DND-41 (cell line): Measurements from ENCODE around the gene FAM237B.

Experiments
- ATAC-seq: fragments of 200-7000 bp; cut with Tn5 transposase; 3 replicates; pipeline ENCODE4 v1.9.1; 2021; ENCODE audit warnings: low read depth; ENCODE audit not compliant: insufficient read depth
- DNase-seq: peaks from one replicate; pipeline ENCODE4 v3.0.0-alpha.2; 2020
- H2AFZ ChIP-seq: 2 replicates; pipeline ENCODE4 v1.6.0; 2012; ENCODE audit warnings: low read depth, low read length
- H3K27ac ChIP-seq: 2 replicates; pipeline ENCODE4 v1.5.1; 2012; ENCODE audit warnings: low read length, inconsistent platforms
- H3K27me3 ChIP-seq: fragments of 200-600 bp; sonication (generic); 2 replicates; pipeline ENCODE4 v1.6.0; 2012; ENCODE audit warnings: low read length, mild to moderate bottlenecking, inconsistent platforms; ENCODE audit not compliant: insufficient read depth, poor library complexity
- H3K36me3 ChIP-seq: 2 replicates; pipeline ENCODE4 v1.5.1; 2012; ENCODE audit warnings: low read length, inconsistent platforms; ENCODE audit not compliant: insufficient read depth
- H3K4me1 ChIP-seq: 2 replicates; pipeline ENCODE4 v1.5.1; 2012; ENCODE audit warnings: mild to moderate bottlenecking, low read length; ENCODE audit not compliant: insufficient read depth
- H3K4me2 ChIP-seq: 2 replicates; pipeline ENCODE4 v1.6.0; 2012; ENCODE audit warnings: mild to moderate bottlenecking, moderate library complexity, low read length, inconsistent platforms; ENCODE audit not compliant: insufficient read depth
- H3K4me3 ChIP-seq, 2 experiments: fragments of 200-600 bp in 1 of 2; shearing (Covaris generic) in 1 of 2; 2 replicates each; pipeline ENCODE4 v1.5.1; 2012 to 2016; ENCODE audit warnings: inconsistent platforms in 2 of 2, low read length in 2 of 2, mild to moderate bottlenecking in 2 of 2, low read depth in 1 of 2, moderate library complexity in 1 of 2
- H3K79me2 ChIP-seq: 2 replicates; pipeline ENCODE4 v1.6.0; 2012; ENCODE audit warnings: low read length, inconsistent platforms; ENCODE audit not compliant: insufficient read depth
- H3K9ac ChIP-seq: 2 replicates; pipeline ENCODE4 v1.6.0; 2012; ENCODE audit warnings: low read depth, mild to moderate bottlenecking, inconsistent platforms, low read length, moderate library complexity
- H3K9me3 ChIP-seq: 2 replicates; pipeline ENCODE4 v1.5.1; 2012; ENCODE audit warnings: low read length, moderate library complexity, mild to moderate bottlenecking, inconsistent platforms; ENCODE audit not compliant: insufficient read depth, severe bottlenecking
- H4K20me1 ChIP-seq: 2 replicates; pipeline ENCODE4 v1.6.0; 2012; ENCODE audit warnings: low read length; ENCODE audit not compliant: insufficient read depth
- CTCF ChIP-seq: IDR thresholded peaks from 2 replicates; pipeline ENCODE4 v1.5.1; 2012; ENCODE audit warnings: borderline replicate concordance, low read length, moderate library complexity, mild to moderate bottlenecking; ENCODE audit not compliant: poor library complexity, severe bottlenecking; ENCODE audit errors: extremely low read depth
- EZH2 ChIP-seq: IDR thresholded peaks from 3 replicates; pipeline ENCODE4 v1.6.1; 2012; ENCODE audit warnings: borderline replicate concordance, low read depth, mild to moderate bottlenecking, moderate library complexity, low read length, inconsistent platforms; ENCODE audit not compliant: severe bottlenecking

Gene FAM237B

GRCh38 chr7:90288154-90288553 lies 33.0 kb downstream of the FAM237B start:
- no peak for TF ChIP-seq EZH2
- TF ChIP-seq CTCF, result no peak

GRCh38 chr7:90276033-90276728 lies 44.9 kb downstream of the FAM237B start:
- Histone ChIP-seq H3K27ac (no peak overlapping the region), H3K9me3 (no peaks in the 10 kb centered on the region), H3K4me2 (no peak overlapping the region), H3K4me1 (no peaks in the 10 kb centered on the region), H3K4me3 (no peak overlapping the region), H3K79me2 (no peaks in the 10 kb centered on the region), H4K20me1 (no peaks in the 10 kb centered on the region), H3K27me3 (no peaks in the 10 kb centered on the region), H2AFZ (no peak overlapping the region), H3K36me3 (no peaks in the 10 kb centered on the region), H3K9ac (no peak overlapping the region)
- TF ChIP-seq CTCF (no peak), EZH2 (no peak)
- no peak for ATAC-seq
- no peak for DNase-seq

More at GRCh38 chr7:90288154-90288553, 33.0 kb downstream of the FAM237B start:
- Histone ChIP-seq H3K79me2 (no peaks in the 10 kb centered on the region), H3K9me3 (peaks cover 6% of the 10 kb centered on the region), H4K20me1 (no peaks in the 10 kb centered on the region), H3K36me3 (no peaks in the 10 kb centered on the region), H3K27me3 (no peaks in the 10 kb centered on the region), H2AFZ (no peak overlapping the region), H3K9ac (no peak overlapping the region), H3K4me3 (no peak overlapping the region), H3K4me2 (no peak overlapping the region), H3K27ac (no peak overlapping the region), H3K4me1 (no peaks in the 10 kb centered on the region)
- ATAC-seq (no peak), DNase-seq (no peak)

- Histone ChIP-seq H3K4me1 (no peaks in the 10 kb centered on the region), H3K27ac (no peak overlapping the region), H3K4me3 (no peak overlapping the region), H2AFZ (no peak overlapping the region), H3K36me3 (no peaks in the 10 kb centered on the region), H3K79me2 (no peaks in the 10 kb centered on the region), H3K9ac (no peak overlapping the region), H4K20me1 (no peaks in the 10 kb centered on the region), H3K27me3 (no peaks in the 10 kb centered on the region), H3K9me3 (no peaks in the 10 kb centered on the region), H3K4me2 (no peak overlapping the region)
- no peak for DNase-seq
- no peak for ATAC-seq
- TF ChIP-seq EZH2 (no peak), CTCF (no peak)
These were observed 46.9 kb downstream of the FAM237B start for GRCh38 chr7:90274161-90274560.
